HCT116 (cell line): ENCODE measurements around the gene ZNF341. TPM values are rescaled to one million over a fixed set of nuclear protein-coding genes. Genes with fewer than 3 reads are reported as not detected.

Experiments
- ATAC-seq: fragments of 200-7000 bp; cut with Tn5 transposase; 2 replicates; pipeline ENCODE4 v1.9.1; 2020; ENCODE audit warnings: mild to moderate bottlenecking, moderate library complexity
- BruUV-seq: library from RNA; stranded (reverse); fragments of 400-500 nt; replicated peaks from 2 replicates; lab custom pipeline; 2021; lab: Mats Ljungman, UMichigan
- CTCF ChIA-PET: fragments of 300-600 bp; sonication (Branson Sonifier 250); formaldehyde crosslinking; loops from one replicate; lab custom pipeline; 2021; ENCODE audit warnings: antibody characterized with exemption; lab: Charles Lee
- POLR2A ChIA-PET: fragments of 300-600, 350-600 bp; sonication (Branson Sonifier 250); formaldehyde crosslinking; loops from one replicate; lab custom pipeline; 2021; ENCODE audit warnings: antibody characterized with exemption; lab: Charles Lee
- RAD21 ChIA-PET, 2 experiments: fragments of 300-600 bp; sonication (Branson Sonifier 250); formaldehyde crosslinking; loops; one replicate each; lab custom pipeline; 2023; ENCODE audit warnings: low total read pairs in 2 of 2; ENCODE audit not compliant: uncharacterized antibody in 2 of 2, unreplicated experiment in 2 of 2, low non-redundant PET in 1 of 2; lab: Charles Lee
- DNase-seq: peaks from one replicate; pipeline ENCODE4 v3.0.0-alpha.2; 2010; ENCODE audit warnings: low read depth, low spot score
- H2AFZ ChIP-seq: fragments of 200-600 bp; shearing (Covaris generic), sonication (generic); 2 replicates; pipeline ENCODE4 v1.6.1; 2017; ENCODE audit warnings: low read depth, mixed run types, mixed read lengths, antibody characterized with exemption, low read length; ENCODE audit not compliant: poor library complexity, severe bottlenecking
- H3K27ac ChIP-seq: 2 replicates; pipeline ENCODE4 v1.5.1; 2012; ENCODE audit warnings: low read depth, low read length
- H3K27me3 ChIP-seq: fragments of 200-600 bp; sonication (generic); 2 replicates; pipeline ENCODE4 v1.6.1; 2016; ENCODE audit warnings: mixed run types, low read length, mixed read lengths; ENCODE audit not compliant: insufficient read depth
- H3K36me3 ChIP-seq, 2 experiments: fragments of 200-500 bp in 1 of 2; fragments of 200-600 bp in 1 of 2; sonication (Bioruptor generic) in 1 of 2; sonication (generic) in 1 of 2; 2 replicates each; pipeline versions ENCODE4 v1.5.1 to v1.6.1; 2014 to 2016; ENCODE audit warnings: low read length in 2 of 2, inconsistent platforms in 1 of 2, mixed read lengths in 1 of 2, mixed run types in 1 of 2; ENCODE audit not compliant: insufficient read depth in 2 of 2, control insufficient read depth in 1 of 2
- H3K4me1 ChIP-seq, 2 experiments: fragments of 200-600 bp in 1 of 2; sonication (generic) in 1 of 2; 2 replicates each; pipeline versions ENCODE4 v1.5.1 to v1.6.1; 2012 to 2017; ENCODE audit warnings: low read length in 2 of 2, inconsistent platforms in 1 of 2, mild to moderate bottlenecking in 1 of 2, mixed read lengths in 1 of 2, mixed run types in 1 of 2, moderate library complexity in 1 of 2; ENCODE audit not compliant: insufficient read depth in 2 of 2, control insufficient read depth in 1 of 2
- H3K4me2 ChIP-seq: fragments of 200-600 bp; sonication (generic); 2 replicates; pipeline ENCODE4 v1.6.1; 2017; ENCODE audit warnings: mixed run types, low read length, mixed read lengths
- H3K4me3 ChIP-seq, 2 experiments: fragments of 200-600 bp in 1 of 2; sonication (generic) in 1 of 2; replicated peaks in 1 of 2; 2 replicates each; pipeline ENCODE4 v1.5.1; 2011 to 2016; ENCODE audit warnings: low read length in 2 of 2, control low read depth in 1 of 2, low read depth in 1 of 2, mild to moderate bottlenecking in 1 of 2, mixed read lengths in 1 of 2, mixed run types in 1 of 2
- H3K79me2 ChIP-seq: fragments of 200-600 bp; sonication (generic); 2 replicates; pipeline ENCODE4 v1.6.1; 2017; ENCODE audit warnings: mild to moderate bottlenecking, mixed run types, low read length, moderate library complexity, mixed read lengths; ENCODE audit not compliant: insufficient read depth
- H3K9ac ChIP-seq: fragments of 200-600 bp; sonication (generic); 2 replicates; pipeline ENCODE4 v1.6.1; 2016; ENCODE audit warnings: low read length, mixed read lengths
- H3K9me2 ChIP-seq: fragments of 200-600 bp; sonication (generic), shearing (Covaris generic); 2 replicates; pipeline ENCODE4 v1.6.1; 2017; ENCODE audit warnings: mixed run types, mild to moderate bottlenecking, moderate library complexity; ENCODE audit not compliant: insufficient read depth
- H3K9me3 ChIP-seq, 2 experiments: fragments of 200-500 bp in 1 of 2; fragments of 200-600 bp in 1 of 2; sonication (Bioruptor generic) in 1 of 2; sonication (generic) in 1 of 2; 2 replicates each; pipeline ENCODE4 v1.6.1; 2014 to 2017; ENCODE audit warnings: low read length in 2 of 2, mixed read lengths in 2 of 2, inconsistent platforms in 1 of 2, low read depth in 1 of 2, mild to moderate bottlenecking in 1 of 2, mixed run types in 1 of 2, moderate library complexity in 1 of 2; ENCODE audit not compliant: control insufficient read depth in 1 of 2, insufficient read depth in 1 of 2
- H4K20me1 ChIP-seq: fragments of 200-600 bp; sonication (generic), shearing (Covaris generic); 2 replicates; pipeline ENCODE4 v1.6.1; 2017; ENCODE audit warnings: mixed run types, mild to moderate bottlenecking, moderate library complexity; ENCODE audit not compliant: insufficient read depth
- CBX3 ChIP-seq: IDR thresholded peaks from 2 replicates; pipeline ENCODE4 v1.6.1; 2012; ENCODE audit warnings: low read depth
- CEBPB ChIP-seq: IDR thresholded peaks from 2 replicates; pipeline ENCODE4 v1.6.1; 2012; ENCODE audit warnings: low read depth
- EGR1 ChIP-seq: IDR thresholded peaks from 2 replicates; pipeline ENCODE4 v1.6.1; 2012; ENCODE audit warnings: low read depth
- EZH2phosphoT487 ChIP-seq: fragments of 200-600 bp; IDR thresholded peaks from 2 replicates; pipeline ENCODE4 v1.6.1; 2018; ENCODE audit warnings: antibody characterized with exemption, borderline replicate concordance
- FOSL1 ChIP-seq: IDR thresholded peaks from 2 replicates; pipeline ENCODE4 v1.6.1; 2012; ENCODE audit warnings: low read depth
- JUND ChIP-seq: IDR thresholded peaks from 2 replicates; pipeline ENCODE4 v1.6.1; 2012
- RAD21 ChIP-seq: IDR thresholded peaks from 2 replicates; pipeline ENCODE4 v1.6.1; 2012; ENCODE audit warnings: low read depth, mild to moderate bottlenecking
- SIN3A ChIP-seq: IDR thresholded peaks from 2 replicates; pipeline ENCODE4 v1.6.1; 2012; ENCODE audit warnings: low read depth
- SP1 ChIP-seq: IDR thresholded peaks from 2 replicates; pipeline ENCODE4 v1.6.1; 2012; ENCODE audit warnings: low read depth
- TCF7L2 ChIP-seq: IDR thresholded peaks from 2 replicates; pipeline ENCODE4 v1.7.0; 2011; ENCODE audit warnings: borderline replicate concordance, inconsistent platforms; ENCODE audit not compliant: insufficient read depth, insufficient read length; ENCODE audit errors: extremely low read depth
- ZBTB33 ChIP-seq: IDR thresholded peaks from 2 replicates; pipeline ENCODE4 v1.6.1; 2011; ENCODE audit warnings: mild to moderate bottlenecking, low read length, moderate library complexity; ENCODE audit not compliant: insufficient replicate concordance; ENCODE audit errors: extremely low read depth
- ZFX ChIP-seq: fragments of 450-650 bp; IDR thresholded peaks from 2 replicates; pipeline ENCODE4 v1.6.1; 2017
- intact Hi-C: fragments of 100-400 bp; cut with micrococcal nuclease; formaldehyde crosslinking; loops from 2 replicates; pipeline ENCODE4 v1.10.0; 2022
- total RNA-seq: library from RNA; stranded (reverse); gene quantifications from one replicate; pipeline ENCODE4 v1.2.1, GENCODE V29; 2021; ENCODE audit not compliant: unreplicated experiment
- TF ChIP-seq, protein P1 (sequence below): IDR thresholded peaks from 2 replicates; pipeline ENCODE4 v1.6.1; 2012
- TF ChIP-seq, protein P2 (sequence below), 3 experiments: fragments of 200-600 bp in 1 of 3; sonication (generic) in 1 of 3; IDR thresholded peaks in 2 of 3; conservative IDR thresholded peaks in 1 of 3; 2 replicates each; pipeline ENCODE4 v1.5.1; 2012 to 2017; ENCODE audit warnings: low read depth in 2 of 3, low read length in 2 of 3, antibody characterized with exemption in 1 of 3, borderline replicate concordance in 1 of 3, control low read depth in 1 of 3, mild to moderate bottlenecking in 1 of 3, mixed read lengths in 1 of 3, mixed run types in 1 of 3, moderate library complexity in 1 of 3; ENCODE audit not compliant: insufficient read depth in 1 of 3
- TF ChIP-seq, protein P3 (sequence below): IDR thresholded peaks from 2 replicates; pipeline ENCODE4 v1.6.1; 2012; ENCODE audit warnings: low read depth

The ZNF341 gene
- total RNA-seq, 1 experiment from 2014 or later, result 4.9 TPM

GRCh38 chr20:33789858-33790182, 58.0 kb downstream of the ZNF341 start:
- Histone ChIP-seq H3K9me2 (no peaks in the 10 kb centered on the region), H3K9me3 (no peaks in the 10 kb centered on the region), H3K4me2 (peak overlapping the region; percentile 88), H3K27me3 (no peaks in the 10 kb centered on the region), H3K4me3 (peak overlapping the region in 1 of 2 experiments; percentile 47; a peak in 2 of 4 replicates), H4K20me1 (no peaks in the 10 kb centered on the region), H3K36me3 (peaks cover 0 to 3% of the 10 kb centered on the region in 2 experiments; a peak in 1 of 4 replicates), H3K27ac (peak overlapping the region; percentile 93), H3K79me2 (no peaks in the 10 kb centered on the region), H3K4me1 (peaks cover 43 to 71% of the 10 kb centered on the region in 2 experiments), H2AFZ (no peak overlapping the region), H3K9ac (peak overlapping the region; percentile 65)
- CTCF ChIA-PET, result no interaction called here
- TF ChIP-seq ZFX (no peak), CEBPB (no peak), CBX3 (no peak), FOSL1 (no peak), SIN3A (no peak), JUND (no peak), EZH2phosphoT487 (no peak), TCF7L2 (no peak), RAD21 (no peak), EGR1 (no peak), ZBTB33 (no peak), SP1 (no peak)
- TF ChIP-seq, protein P1, sequence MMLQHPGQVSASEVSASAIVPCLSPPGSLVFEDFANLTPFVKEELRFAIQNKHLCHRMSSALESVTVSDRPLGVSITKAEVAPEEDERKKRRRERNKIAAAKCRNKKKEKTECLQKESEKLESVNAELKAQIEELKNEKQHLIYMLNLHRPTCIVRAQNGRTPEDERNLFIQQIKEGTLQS, result no peak
- TF ChIP-seq, protein P2, sequence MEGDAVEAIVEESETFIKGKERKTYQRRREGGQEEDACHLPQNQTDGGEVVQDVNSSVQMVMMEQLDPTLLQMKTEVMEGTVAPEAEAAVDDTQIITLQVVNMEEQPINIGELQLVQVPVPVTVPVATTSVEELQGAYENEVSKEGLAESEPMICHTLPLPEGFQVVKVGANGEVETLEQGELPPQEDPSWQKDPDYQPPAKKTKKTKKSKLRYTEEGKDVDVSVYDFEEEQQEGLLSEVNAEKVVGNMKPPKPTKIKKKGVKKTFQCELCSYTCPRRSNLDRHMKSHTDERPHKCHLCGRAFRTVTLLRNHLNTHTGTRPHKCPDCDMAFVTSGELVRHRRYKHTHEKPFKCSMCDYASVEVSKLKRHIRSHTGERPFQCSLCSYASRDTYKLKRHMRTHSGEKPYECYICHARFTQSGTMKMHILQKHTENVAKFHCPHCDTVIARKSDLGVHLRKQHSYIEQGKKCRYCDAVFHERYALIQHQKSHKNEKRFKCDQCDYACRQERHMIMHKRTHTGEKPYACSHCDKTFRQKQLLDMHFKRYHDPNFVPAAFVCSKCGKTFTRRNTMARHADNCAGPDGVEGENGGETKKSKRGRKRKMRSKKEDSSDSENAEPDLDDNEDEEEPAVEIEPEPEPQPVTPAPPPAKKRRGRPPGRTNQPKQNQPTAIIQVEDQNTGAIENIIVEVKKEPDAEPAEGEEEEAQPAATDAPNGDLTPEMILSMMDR (IDR thresholded peaks at IDR 0.05 in 2 of 3, conservative IDR thresholded peaks at IDR 0.05 in 1 of 3; ENCODE audit: borderline replicate concordance in 1 of 3, insufficient read depth in 1 of 3, low read depth in 2 of 3, low read length in 2 of 3), result no peak
- TF ChIP-seq, protein P3, sequence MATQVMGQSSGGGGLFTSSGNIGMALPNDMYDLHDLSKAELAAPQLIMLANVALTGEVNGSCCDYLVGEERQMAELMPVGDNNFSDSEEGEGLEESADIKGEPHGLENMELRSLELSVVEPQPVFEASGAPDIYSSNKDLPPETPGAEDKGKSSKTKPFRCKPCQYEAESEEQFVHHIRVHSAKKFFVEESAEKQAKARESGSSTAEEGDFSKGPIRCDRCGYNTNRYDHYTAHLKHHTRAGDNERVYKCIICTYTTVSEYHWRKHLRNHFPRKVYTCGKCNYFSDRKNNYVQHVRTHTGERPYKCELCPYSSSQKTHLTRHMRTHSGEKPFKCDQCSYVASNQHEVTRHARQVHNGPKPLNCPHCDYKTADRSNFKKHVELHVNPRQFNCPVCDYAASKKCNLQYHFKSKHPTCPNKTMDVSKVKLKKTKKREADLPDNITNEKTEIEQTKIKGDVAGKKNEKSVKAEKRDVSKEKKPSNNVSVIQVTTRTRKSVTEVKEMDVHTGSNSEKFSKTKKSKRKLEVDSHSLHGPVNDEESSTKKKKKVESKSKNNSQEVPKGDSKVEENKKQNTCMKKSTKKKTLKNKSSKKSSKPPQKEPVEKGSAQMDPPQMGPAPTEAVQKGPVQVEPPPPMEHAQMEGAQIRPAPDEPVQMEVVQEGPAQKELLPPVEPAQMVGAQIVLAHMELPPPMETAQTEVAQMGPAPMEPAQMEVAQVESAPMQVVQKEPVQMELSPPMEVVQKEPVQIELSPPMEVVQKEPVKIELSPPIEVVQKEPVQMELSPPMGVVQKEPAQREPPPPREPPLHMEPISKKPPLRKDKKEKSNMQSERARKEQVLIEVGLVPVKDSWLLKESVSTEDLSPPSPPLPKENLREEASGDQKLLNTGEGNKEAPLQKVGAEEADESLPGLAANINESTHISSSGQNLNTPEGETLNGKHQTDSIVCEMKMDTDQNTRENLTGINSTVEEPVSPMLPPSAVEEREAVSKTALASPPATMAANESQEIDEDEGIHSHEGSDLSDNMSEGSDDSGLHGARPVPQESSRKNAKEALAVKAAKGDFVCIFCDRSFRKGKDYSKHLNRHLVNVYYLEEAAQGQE, result no peak
- ATAC-seq (peak; percentile 24), DNase-seq (no peak)
- RAD21 ChIA-PET, result no interaction called here
- POLR2A ChIA-PET, result interaction anchor here (0.7 to 1.4 kb wide), 5 partner anchors 23 to 322 kb away, joined by 3 to 4 read pairs (median 3); partner anchors contain the start of gene EIF2S2
- no TSS peak for BruUV-seq
- intact Hi-C loops, result loop anchor here (10.0 kb wide), 1 partner anchor 275 kb away; no protein-coding TSS in a partner anchor
